DMS153 treated with DMSO at 0.1 percent for 48 hours (cell line): ENCODE data around the gene ZNF683.
"Not testable (repeated sequence)": the region's sequence is repeated elsewhere in the genome, so short reads cannot be mapped to it uniquely, and the experiment has no call there.

Experiments
- DNase-seq: peaks from one replicate; lab custom pipeline; 2025; ENCODE audit not compliant: unreplicated experiment; lab: John Stamatoyannopoulos, UW

The ZNF683 gene

DNA sequence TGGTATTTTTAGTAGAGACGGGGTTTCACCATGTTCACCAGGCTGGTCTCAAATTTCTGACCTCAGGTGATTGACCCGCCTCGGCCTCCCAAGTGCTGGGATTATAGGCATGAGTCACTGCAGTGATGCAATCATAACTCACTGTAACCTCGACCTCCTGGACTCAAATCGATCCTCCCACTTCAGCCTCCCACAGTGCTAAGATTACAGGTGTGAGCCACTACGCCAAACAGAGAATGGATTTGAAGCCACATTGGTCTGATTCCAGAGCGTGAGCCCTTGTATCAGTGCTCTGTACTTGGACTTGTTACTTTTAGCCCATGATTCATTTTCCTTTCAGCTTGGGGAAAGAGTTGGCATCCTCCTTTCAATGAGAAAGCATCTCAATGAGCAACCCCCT, 14.9 kb upstream of the ZNF683 start:
- no peak for DNase-seq

DNA sequence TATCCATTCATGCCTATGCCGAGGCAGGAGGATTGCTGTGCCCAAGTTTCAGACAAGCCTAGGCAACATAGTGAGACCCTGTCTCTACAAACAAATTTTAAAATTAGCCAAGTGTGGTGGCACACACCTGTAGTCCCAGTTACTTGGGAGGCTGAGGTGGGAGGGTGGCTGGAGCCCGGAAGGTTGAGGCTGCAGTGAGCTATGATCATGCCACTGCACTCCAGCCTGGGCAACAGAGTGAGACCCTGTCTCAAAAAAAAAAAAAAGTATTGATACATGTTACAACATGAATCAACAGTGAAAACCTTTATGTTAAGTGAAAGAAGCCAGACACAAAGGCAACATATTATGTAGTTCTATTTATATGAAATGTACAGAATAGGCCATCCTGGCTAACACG, 12.5 kb upstream of the ZNF683 start:
- DNase-seq = not testable (repeated sequence)

DNA sequence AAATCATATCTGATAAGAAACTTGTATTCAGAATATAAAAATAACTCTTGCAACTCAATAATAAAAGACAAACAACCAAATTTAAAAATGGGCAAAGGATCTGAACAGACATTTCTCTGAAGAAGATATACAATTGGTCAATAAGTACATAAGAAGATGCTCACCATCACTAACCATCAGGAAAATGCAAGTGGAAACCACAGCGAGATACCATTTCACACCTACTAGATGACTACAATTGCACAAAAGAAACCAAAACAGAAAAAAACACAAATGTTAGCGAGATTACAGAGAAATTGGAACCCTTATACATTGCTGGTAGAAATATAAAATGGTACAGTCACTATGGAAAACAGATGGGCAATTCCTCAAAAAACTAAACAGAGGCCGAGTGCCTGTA, 11.5 kb upstream of the ZNF683 start:
- no peak for DNase-seq

DNA sequence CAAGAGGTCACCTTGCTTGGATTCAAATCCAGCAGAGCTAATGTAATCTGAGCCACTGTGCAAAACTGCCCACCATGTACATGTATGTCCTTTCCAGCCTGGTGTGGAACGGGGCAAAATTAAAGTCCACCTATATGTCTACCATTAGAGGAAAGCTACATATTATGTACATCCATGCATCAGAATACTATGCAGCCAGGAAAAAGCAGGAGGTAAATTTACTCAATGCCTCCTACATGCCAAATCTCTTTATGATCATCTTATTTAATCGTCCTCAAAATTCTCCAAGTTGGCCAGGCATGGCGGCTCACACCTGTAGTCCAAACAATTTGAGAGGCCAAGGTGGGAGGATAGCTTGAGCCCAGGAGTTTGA, 6.3 kb upstream of the ZNF683 start:
- DNase-seq = no peak

DNA sequence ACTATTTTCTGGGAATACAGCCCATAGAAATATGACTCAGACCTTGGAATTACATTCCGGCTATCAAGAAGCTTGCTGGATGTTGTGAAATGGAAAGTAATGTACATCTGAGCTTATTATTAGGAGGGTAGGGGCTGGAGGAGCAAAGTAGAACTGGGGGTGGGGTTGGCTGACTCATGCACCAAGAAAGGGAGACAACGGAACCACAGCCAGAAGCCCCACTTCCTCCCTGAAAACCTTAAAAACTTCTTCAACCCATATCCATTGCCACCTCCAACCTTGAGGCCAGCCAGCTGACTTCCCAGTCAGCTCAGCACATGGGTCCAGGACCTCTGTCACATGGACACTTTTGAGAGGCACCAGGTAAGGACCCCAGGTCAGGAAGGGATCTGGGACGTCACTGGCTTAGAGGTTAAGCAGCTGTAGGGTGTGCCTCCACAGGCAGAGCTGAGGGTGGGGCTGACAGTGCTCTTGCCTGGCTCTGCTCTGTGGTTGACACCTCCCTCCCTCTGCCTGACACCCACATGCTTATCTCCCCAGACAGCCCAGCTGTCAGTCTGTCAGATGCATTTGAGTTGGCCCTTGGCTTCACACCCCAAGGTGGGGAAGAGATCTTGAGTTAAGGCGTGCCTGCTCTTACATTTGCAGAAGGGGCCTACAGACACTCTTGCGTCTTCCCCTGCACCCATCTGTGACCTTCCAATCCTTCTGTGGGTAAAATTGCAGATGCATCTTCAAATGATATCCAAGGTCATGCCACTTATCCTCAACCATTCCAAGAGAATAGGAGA, 5.7 kb upstream of the ZNF683 start:
- no peak for DNase-seq

DNA sequence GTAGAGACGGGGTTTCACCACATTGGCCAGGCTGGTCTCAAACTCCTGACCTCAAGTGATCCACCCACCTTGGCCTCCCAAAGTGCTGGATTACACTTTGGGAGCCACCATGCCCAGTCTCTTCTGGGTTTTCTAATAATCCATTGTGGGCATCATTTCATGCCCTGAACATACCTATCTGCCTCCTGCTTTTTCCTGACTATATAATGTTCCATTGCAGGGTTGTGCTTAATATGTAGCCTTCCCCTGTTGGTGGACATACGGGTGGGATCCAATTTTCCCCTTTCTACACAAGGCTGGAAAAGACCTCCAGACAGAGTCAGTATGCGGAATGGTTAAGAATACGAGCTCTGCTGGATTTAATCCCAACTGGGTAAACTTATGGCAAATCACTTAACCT, 3.5 kb upstream of the ZNF683 start:
- DNase-seq = no peak

DNA sequence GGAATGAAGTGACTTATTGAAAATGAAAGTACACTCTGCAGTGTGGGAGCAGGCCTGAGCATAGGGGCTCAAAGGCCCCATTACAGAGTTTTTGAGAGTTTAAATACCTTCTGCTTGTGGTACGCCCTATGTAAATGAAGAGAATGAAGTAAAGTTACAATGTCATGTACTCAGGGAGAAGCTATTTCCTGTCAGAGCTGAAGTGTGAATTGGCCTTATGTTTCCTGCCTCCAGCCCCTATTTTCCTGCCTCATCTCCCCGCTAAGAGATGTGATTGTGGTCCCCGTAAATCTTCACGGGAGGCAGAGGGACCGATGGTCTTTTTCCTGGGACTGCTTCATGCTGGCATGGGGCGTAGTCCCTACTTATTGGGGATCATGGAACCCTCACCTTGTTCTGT, 2.5 kb upstream of the ZNF683 start:
- DNase-seq = no peak

DNA sequence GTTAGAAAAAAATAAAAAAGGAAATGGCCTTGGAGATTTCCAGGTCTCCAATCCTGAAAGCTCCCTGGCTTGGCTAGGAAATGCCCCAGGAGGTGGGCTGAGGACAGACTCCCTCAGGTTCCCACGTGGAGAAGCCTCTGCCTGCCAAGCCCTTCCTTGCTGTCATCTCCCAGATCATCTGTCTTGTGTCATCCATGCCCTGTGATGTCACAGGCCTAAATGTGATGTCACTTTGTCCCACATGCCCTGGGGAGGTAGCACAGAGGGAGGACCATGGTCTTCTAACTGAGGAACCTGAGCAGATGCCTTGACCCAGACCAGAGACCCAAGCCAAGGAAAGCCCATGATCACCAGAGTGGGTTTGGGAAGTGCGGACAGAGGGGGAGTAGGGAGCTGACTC, 1.8 kb upstream of the ZNF683 start:
- not testable (repeated sequence) for DNase-seq

DNA sequence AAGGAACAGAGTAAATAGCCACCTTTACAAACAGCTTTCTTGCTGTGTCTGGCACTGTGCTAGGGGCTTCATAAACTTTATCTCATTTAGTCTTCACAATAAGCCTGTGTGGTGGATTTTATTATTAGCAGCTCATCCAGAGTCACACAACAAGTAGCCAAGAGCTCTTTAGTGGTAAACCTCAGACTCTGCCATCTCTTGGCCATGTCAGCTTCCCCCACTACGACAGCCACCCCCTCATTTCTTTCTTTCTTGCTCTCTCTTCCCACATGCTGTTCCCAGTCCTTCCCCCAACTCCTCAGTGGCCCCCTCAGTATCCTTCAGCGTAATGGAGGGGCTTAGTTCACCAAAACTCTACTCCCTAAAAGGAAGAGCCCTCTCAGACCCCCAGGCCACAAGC, 1.2 kb upstream of the ZNF683 start:
- no peak for DNase-seq

DNA sequence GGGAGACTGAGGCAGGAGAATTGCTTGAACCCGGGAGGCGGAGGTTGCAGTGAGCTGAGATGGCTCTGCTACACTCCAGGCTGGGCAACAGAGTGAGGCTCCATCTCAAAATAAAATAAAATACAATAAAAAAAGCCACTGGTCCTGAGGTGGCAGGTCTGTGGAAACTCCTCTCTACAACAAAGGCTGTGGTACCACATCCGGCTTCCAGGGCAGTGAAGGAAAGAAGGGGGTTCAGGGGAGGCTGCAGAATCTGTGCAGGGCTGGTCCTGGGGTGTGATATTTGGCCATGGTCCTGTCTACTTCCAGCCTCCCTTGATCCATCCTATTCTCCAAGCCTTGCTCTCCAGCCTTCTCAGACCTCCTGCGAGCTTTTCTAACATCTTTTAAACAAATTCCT, 731 bp upstream of the ZNF683 start:
- DNase-seq = no peak

DNA sequence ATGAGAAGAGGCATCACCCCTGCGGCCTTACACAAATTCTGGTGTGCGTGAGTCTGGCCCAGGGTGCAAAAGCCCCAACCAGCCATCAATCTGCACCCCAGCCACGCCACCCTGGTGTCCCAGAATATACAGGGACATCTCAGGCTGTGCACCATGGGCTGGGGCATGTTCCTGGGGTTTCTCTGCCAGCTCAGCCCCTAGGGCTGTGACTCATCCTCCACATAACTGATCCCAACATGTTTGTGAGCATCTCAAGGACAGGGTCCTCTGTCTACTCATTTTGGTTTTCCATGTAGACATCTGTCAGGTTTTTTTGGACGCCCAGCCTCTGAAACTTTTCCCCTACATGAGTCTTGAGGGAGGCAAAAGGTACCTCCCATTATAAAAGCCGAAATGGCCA, 511 bp downstream of the ZNF683 start:
- DNase-seq = no peak

DNA sequence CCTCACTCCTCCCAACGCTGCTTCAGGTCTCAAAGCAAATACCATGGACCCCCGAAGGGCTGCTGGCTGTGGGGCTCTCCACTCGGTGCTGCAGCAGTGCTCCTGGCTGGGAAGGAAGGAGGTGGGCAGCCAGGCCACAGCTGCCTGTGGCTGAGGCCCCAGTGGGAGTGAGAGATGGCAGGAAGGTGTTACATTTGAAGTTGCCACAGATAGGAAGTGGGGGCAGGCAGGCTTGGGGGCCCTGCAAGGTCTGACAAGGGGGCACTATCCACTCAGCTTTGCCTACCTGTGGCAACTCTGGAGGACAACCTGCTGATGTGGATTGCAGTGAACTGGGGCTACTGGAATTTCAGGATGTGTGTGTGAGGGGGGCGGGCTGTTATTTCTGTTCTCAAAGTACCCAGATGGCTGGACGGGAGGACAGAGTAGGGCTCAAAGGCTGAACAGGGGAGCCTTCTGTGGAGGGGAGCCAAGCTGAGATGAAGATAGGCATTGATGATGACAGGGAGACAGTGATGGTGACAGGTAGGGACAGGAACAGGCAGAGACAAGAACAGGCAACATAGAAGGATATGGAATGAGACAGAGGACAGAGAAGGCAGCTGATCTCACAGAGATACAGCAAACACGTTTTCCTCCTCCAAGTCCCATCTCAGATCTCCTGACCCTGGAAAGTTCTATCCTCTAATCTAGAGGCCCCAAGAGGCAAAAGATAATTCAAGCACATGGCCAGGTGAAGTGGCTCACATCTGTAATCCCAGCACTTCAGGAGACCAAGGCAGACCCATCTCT, 1.8 kb downstream of the ZNF683 start:
- DNase-seq = no peak

DNA sequence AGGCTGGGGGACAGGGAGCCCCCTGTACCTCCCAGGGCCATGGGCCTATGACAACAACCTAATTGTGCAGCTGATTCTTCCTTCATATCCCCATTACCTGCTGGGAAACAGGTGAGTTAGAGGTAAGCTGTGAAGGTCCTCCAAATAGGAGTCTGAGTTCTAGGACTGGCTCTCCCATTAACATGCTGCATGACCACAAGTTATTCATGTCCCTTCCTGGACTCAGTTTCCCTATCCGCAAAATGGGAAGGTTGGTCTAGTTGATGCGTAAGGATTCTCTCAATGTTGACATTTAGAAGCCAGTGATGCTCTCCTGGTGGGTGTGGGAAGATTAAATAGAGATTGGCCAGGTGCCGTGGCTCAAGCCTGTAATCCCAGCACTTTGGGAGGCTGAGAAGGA, 4.1 kb downstream of the ZNF683 start:
- DNase-seq = no peak

DNA sequence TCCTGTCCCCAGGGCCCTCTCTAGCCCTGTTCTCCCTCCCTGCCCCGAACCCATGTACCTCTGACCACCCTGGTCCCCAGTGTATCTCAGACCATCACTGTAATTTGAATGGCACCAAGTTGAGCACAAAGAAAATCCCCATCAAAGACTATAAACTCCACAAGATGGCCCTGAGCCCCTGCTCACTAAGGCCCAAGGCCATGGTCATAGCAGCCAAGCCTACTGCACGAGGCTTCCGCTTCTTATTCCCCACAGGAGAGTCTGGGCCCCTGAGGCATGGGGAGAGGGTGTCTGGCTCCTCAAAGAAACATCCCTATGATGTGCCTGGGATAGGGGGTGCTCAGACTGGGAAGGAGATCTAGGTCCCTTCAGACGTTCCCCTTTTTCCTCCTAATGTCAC, 4.5 kb downstream of the ZNF683 start:
- DNase-seq = no peak

DNA sequence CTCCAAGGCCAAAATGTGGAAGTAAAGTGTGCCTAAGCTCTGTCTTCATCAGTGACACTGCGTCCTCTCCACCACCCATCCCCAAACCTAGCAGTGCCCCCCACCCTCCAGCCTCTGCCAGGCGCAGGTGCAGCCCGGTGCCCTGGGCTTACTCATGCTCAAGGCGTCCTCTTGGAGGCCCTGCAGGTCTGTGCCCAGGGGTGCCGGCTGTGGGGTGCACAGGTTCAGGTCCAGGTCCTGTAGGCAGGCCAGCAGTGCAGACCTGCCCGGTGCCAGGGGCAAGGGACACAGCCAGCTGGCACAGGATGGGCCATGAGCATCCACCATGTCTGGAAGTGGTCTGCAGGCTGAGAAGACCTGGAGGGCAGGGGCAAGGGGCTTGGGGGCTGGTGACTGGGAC, 5.1 kb downstream of the ZNF683 start:
- DNase-seq = no peak

DNA sequence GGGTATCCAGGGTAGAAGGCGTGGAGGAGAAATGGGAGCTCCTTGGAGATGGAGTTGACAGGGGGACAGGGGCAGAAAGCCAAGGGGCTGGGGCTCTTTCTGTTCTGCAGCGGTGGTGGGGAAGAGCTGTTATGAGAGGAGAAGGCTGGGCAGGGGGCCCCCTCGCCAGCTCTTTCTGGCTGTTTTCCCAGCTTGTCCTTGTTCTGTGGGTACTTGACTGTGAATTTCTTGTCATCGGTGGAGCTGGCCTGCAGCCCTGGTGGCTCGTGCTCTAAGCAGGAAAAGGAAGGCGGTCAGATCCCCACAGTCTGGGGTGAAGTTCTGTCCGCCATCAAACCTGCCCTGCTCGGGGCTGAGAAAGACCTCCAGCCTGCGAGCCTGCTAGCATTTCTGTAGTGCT, 7.6 kb downstream of the ZNF683 start:
- no peak for DNase-seq

DNA sequence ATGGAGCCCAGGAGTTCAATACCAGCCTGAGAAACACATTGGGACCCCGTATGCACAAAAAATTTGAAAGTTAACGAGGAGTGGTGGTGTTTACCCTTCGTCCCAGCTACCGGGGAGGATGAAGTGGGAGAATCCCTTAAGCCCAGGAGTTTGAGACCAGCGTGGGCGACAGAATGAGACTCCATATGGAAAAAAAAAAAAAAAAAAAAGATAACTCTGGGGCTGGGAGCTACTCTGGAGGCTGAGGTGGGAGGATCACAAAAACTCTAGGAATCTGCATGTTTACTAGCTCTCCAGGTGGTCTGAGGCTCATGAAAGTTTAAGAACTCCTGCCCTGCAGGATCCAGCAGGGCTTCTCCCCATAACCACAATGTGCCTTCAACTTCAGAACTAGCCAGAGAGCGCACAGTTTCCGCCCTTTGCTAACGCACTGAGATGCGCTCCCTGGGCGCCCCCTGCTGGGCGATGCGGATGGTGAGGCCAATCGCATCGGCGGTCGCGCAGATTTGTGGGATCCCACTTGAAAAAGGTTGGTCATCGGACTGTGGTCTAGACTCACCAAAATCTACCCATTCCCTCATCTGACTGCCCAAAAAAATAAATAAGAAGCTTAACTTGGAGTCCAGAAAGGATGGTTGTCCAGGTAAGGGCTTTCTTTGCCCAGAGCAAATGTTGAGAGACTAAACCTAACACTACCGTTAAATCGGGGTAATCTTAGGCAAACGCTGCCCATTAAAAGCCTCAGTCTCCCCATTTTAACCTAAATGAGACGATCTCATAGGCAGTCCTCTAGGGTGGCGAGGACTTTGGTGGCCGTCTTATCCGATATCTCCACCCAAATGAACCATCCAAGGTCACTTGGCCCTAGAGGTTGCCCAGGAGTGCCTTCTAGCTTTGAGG, 8.8 kb downstream of the ZNF683 start:
- DNase-seq = peak; percentile 79

DNA sequence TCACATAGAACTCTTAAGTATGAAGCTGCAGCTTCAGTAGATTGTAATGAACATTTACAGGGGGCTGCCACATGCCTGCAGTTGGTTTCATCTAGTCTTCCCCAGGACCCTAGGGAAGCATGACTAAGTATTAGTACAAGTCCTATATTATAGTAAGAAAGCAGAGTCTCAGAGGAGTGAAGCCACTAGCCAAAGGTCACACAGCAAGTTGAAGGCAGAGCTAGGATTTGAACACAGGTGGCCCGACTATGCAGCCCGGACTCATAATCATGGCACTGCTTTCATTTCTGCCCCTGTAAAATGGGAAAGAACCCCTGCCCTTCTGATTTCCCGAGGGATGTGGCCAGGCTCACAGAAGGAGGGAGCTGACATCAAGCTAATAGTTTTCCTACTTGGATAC, 10.2 kb downstream of the ZNF683 start:
- DNase-seq = no peak

DNA sequence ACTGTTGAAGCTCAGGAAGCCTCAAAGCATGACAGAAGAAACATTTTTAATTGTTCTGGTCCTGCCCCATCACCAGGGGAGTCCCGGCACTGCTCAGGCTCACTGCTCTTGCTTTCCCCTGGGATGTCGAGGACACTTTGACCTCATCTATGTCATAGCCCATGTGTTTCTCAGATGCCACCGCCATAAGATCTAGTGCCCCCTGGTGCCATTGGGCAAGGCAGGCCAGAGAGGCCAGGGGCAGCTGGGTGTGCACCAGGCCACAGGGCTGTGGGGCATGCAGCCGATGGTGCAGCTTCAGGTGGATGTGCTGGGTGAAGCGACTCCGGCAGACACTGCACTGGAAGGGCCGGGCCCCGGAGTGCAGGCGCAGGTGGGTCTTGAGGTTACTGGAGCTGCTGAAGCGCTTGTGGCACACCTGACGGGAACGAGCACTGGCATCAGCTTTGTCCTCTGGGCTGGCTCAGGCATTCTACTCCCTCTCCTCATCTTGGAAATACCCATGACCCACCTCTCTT, 10.9 kb downstream of the ZNF683 start:
- no peak for DNase-seq

DNA sequence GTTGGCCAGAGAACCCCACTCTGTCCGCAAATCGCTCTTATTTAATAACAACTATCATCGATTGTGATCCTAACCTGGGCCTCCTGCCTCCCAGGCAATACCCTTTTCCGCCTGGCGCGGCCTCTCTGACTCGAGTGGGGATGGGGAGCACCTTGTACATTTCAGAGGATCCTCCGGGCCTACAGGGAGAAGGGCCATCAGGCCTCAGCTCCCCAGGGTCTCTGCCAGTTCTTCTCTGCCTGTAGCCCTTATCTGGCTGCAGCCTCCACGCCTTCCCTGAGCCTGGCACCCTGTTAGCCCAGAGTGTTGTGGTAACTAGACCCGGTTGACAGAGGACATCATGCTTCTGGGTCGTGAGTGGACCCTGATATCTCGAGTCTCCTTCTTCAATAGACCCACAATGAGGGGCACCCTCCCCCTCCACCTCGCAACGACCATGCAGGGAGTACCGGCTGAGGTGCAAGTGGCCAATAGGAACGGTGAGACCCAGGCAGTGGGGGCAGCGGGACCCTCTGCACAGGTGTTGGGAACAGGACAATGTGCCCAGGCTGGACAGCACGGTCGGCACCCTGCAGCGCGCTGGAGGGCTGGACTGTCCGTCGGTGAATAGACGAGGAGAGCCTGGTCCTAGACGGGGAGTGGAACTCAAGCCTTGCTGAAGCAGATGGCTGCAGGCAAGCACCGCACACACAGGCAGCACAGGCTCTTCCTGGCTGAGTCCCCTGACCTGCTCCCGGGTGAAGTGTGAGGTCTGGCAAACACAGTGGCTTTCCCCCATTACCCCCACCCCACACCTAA, 11.5 kb downstream of the ZNF683 start:
- DNase-seq = no peak
